Jurkat, Clone E6-1 (cell line): ENCODE data around the gene TRPC4AP.

Source experiments
- DNase-seq: peaks from one replicate; pipeline ENCODE4 v3.0.0-alpha.2; 2011; ENCODE audit warnings: low read depth, low spot score
- H3K4me3 ChIP-seq: 2 replicates; pipeline ENCODE4 v1.5.1; 2011; ENCODE audit warnings: mild to moderate bottlenecking, low read length, control low read depth, moderate library complexity

Gene TRPC4AP

DNA sequence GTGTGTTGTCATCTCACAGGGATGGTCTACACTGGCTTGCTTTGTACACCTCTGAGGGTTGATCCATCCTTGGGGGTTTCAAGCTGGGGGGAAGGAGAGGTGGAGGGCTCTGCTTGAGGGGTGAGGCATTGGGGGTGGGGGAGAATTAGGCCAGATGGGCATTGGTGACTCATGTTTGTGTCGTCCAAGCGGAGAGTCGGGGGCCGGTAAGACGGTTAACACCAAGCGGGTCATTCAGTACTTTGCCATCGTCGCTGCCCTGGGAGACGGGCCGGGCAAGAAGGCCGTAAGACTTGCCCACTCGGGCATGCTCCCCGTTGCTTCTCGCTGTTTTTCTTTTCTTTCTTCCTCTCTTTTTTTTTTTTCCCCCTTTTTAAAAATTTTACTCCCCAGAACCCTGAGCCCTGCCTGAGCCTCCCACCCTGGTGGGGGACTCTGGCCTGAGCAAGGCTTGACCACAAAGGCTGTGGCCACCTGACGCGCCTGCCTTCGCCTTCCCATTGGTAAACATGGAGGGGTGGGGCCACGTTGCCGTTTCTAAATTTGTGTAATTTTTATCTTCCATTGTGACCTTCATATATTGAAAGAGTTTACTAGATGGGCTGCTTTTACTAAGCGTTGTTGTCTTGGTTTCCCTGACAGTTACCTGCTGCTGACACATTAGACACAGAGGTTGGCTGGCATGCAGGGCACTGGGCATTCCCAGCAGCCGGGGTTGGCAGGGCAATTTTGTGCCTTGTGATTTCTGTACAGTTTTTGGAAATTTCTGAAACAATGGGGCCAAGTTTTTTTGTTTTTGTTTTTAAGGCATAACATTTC lies 110.1 kb downstream of the TRPC4AP start:
- H3K4me3 ChIP-seq = no peak overlapping the region

DNA sequence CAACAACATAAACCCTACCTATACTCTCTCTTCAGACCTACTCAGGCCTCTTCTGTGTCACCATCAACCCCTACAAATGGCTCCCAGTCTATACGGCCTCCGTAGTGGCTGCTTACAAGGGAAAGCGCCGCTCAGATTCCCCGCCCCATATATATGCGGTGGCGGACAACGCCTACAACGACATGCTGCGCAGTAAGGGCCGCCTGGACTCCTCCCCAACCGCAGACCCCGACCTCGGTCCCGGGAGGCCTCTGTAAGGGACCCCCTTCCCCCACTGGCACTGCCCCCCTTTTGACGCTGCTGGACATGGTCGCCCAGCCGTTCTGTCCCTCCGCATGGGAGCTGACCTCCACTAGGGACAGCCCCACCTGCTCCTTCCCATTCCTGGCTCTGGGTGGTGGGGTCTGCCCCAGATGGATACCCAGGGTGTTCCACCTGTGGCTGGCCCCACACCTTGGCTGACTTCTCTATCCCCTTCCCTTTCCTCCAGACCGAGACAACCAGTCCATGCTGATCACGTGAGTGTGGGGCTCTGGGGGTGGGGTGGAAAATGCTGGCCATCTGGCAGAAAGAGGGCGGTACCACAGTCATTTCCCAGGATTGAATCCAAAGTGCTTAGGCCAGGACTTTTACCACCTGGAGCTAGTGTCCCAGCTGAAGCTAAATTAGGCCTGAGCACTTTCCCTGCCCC lies 111.9 kb downstream of the TRPC4AP start:
- DNase-seq = no peak
- H3K4me3 ChIP-seq = no peak overlapping the region

More for the DNA sequence above, 110.1 kb downstream of the TRPC4AP start:
- no peak for DNase-seq

DNA sequence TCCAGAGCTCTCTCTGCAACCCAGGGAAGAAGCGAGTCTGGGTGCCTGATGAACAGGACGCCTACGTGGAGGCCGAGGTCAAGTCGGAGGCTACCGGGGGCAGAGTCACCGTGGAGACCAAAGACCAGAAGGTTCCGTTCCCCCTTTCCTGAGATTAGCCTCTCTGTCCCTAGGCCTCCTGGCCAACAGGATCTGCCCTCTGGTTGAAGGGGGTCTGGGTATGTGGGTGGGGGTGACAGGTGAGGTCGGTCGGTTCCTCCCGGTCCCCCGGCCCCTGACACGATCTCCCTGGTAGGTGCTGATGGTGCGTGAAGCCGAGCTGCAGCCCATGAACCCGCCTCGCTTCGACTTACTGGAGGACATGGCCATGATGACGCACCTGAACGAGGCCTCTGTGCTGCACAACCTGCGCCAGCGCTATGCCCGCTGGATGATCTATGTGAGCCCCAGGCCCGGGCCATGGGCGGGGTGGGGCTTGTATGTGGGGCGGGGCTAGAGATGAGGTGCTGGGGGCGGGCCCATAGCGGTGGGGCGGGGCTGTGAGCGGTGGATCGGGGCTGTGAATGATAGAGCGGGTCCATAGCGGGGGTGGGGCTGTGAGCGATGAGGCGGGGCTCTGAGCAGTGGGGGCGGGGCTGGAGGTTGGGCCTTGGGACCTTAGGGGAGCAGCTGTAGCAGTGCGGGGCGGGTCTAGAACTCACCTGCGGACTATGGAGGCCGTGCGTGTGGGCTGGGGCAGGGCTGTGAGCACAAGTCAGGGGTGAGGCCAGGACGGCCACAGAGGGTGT lies 113.0 kb downstream of the TRPC4AP start:
- H3K4me3 ChIP-seq = no peak overlapping the region
- no peak for DNase-seq

GRCh38 chr20:34978092-34978744 lies 114.4 kb downstream of the TRPC4AP start:
- H3K4me3 ChIP-seq = no peak overlapping the region
- DNase-seq = no peak

DNA sequence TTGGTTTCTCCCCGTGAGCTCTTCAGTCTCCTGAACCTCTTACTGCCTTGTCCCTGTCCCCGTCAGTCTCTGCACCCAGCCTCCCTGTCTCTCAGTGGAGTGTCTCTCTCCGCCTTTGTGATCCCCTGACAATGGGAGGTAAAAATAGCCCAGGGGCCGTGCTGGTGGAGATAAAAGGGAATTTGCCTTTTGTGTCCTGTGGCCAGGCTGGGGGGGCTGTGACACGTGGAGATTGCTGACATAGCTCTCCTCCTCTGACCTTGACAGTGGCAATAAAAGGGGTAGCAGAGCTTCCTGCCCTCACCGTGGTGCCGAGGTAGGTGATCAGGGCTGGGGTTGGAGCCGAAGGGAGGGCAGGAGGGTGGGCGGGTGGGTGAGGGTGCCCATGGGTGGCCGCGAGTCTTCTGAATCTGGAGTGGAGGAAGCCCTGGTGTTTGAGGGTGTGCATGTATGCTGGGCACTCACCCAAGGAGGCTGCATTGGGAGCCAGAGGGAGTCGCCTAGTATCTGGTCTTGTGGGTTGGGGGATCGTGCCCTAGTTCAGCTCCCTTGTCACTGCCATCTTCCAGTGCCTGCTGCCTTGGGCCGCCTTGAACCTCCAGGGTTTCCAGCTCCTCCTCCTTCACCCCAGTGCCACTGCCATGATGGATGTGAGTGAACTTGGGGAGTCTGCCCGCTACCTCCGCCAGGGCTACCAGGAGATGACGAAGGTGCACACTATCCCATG lies 115.1 kb downstream of the TRPC4AP start:
- no peak overlapping the region for H3K4me3 ChIP-seq
- no peak for DNase-seq

- DNase-seq = no peak
- no peak overlapping the region for H3K4me3 ChIP-seq
These were observed 116.3 kb downstream of the TRPC4AP start for GRCh38 chr20:34976286-34976685.

DNA sequence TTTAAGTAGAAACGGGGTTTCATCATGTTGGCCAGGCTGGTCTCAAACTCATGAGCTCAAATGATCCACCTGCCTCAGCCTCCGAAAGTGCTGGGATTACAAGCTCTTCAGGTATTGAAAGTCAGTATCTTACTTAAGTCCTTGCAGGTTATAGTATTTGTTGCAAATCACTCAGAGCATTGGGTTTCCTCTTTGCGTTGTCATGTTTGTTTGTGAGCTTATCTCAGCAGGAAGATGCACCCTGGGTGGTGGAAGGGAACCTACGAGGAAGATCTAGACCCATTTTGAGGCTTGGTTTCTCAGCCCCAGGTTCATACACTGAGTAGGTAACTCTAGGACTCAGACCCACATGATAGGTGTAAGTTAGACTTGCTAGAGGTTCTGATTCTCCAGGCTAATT lies 118.4 kb downstream of the TRPC4AP start:
- no peak overlapping the region for H3K4me3 ChIP-seq
- no peak for DNase-seq

GRCh38 chr20:34971561-34972235 lies 120.9 kb downstream of the TRPC4AP start:
- DNase-seq = no peak
- no peak overlapping the region for H3K4me3 ChIP-seq

DNA sequence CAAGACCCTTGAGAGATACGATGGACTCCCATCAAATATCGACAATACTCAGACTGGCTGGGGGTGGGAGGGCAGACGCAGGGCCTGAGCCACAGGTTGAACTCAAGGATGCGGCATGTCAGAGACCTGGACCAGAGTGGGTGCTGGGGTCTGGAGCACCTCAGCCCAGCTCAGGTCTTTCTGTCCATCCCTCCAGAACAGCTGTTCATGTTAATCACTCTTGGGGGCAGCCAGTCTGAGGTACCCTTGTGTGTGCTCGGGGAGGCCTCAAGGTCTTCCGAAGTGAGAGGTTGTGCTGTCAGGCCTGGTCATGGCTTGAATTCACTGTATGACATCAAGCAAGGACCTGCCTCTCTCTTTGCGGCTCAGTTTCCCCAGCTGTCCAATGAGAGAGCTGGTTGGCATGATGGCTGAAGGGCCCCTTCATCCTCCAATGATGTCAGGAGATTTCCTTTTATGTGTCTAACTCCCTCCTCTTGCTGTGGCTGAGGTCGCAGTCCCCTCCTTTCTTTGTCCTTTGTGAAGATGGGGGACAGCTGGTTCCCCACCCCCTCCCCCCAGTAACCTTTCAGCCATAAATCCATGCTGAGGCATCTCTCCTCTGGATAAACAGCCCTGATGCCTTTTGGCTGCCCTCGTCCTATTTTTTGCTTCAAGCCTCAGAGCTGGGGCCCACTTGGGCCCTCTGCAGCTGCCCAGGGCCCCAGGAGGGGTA lies 121.6 kb downstream of the TRPC4AP start:
- no peak for DNase-seq

GRCh38 chr20:34970193-34970840 lies 122.3 kb downstream of the TRPC4AP start:
- H3K4me3 ChIP-seq = no peak overlapping the region
- DNase-seq = no peak

More for the DNA sequence above, 121.6 kb downstream of the TRPC4AP start:
- H3K4me3 ChIP-seq = no peak overlapping the region

DNA sequence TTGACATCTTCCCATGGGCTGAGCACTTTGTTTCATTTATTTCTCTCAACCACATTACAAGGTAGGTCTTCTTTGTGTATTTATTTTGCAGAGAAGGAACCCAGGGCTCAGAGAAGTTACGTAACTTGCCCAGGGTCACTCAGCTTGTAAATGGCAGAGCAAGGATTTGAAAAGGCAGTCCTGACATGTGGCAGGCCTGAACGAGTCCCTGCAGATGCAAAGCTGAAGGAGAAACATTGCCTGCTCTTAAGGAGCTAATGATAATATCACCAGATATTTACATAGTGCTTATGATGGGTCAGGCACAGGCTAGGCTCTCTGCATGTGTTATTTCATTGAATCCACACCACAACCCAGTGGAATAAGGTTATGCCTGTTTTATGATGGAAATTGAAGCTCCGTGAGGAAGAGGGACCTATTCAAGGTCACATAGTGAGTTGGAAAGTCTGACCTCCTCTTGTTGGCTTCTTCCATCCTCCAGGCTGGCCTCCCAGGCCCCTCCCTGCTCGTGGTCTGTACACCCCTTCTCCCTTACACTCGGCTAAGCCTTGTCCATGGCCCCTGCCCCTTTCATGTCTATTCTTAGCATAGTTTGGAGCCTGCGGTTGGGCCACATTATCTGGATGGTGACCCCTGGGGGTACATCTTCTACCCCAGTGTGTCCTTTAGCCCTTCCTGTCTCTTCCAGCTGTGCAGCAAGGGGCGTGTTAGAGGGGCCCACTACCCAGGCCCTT lies 124.4 kb downstream of the TRPC4AP start:
- no peak overlapping the region for H3K4me3 ChIP-seq
- DNase-seq = no peak

- H3K4me3 ChIP-seq = no peak overlapping the region
- DNase-seq = no peak
These were observed 125.2 kb downstream of the TRPC4AP start for GRCh38 chr20:34967421-34967820.

DNA sequence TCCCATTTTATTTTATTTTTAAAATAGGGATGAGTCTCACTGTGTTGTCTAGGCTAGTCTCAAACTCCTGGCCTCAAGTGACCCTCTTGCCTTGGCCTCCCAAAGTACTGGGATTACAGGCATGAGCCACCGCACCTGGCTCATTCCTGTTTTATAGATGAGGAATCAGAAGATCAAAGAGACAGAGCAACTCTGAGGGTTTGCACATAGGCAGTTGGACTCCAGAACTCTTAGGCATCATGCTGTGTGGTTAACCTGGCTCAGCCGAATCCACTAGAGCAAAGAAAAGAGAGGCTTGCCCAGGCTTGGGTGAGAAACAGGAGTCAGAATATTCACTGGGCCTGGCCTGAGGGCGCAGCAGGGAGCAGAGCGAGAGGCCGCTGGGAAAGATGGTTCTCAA lies 127.6 kb downstream of the TRPC4AP start:
- DNase-seq = no peak
- no peak overlapping the region for H3K4me3 ChIP-seq

DNA sequence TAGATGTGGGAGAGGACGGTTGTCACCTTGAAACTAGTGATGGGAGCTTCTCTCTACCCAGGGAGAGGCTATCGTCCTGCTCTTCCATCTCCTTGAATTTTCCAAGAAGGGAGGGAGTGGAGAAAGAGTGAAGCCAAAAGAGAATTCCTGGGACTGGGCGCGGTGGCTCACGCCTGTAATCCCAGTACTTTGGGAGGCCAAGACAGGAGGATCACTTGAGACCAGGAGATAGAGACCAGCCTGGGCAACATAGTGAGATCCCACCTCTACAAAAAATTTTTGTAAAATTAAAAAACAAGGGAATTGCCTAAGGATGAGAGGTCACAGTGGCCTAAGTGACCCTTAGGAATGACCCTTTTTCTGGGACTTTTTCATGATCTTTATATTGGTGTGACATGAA lies 128.1 kb downstream of the TRPC4AP start:
- no peak overlapping the region for H3K4me3 ChIP-seq
- no peak for DNase-seq

DNA sequence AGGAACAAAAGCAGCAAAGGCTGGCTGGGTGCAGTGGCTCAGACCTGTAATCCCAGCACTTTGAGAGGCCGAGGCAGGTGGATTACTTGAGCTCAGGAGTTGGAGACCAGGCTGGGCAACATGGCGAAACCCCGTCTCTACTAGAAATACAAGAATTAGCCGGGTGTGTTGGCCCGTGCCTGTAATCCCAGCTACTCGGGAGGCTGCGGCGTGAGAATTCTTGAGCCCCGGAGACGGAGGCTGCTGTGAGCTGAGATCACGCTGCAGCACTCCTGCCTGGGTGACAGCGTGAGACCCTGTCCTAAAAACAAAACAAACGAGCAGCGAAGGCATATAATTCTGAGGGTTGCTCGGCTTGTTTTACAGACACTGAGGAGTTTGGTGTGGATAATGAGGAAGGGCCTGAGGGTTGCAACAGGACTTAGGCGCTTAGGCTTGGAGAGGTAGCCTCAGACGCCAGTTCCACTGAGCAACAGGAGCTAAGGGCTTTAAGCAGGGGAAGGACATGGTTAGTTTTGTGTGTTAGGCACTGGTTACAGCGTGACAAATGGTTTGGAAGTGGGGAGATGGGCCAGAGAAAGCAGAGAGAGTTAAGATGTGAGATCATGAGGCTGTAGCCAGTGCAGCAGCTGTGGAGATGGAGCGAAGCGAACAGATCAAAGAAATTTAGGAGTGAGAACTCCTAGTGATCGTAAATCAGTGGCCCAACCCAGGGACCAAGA lies 135.7 kb downstream of the TRPC4AP start:
- H3K4me3 ChIP-seq = no peak overlapping the region
- DNase-seq = no peak

DNA sequence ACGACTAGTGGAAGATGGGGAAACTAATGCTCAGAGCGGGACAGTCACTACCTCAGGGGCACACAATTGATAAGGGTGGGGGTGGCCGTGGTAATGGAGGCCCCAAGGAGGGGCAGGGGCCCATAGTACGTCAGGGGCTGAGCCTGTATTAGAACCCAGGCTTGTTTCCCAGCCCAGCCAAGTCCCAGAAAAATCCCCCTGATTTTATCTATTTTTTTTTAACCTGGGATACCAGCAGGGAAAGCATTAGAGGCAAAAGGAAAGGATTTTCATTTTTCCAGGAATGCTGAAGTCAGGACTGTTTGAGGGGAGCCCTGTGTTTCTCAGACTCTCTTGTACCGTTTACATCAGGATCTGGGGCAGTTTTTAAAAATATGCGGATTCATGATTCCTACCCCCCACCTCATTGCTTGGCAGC lies 136.6 kb downstream of the TRPC4AP start:
- DNase-seq = no peak
- peak overlapping the region; percentile 86 for H3K4me3 ChIP-seq
